Subcutaneous adipose tissue (tissue), 4 donors: ENCODE results near the gene TEX28. TPM values are rescaled to one million over a fixed set of nuclear protein-coding genes. Genes with fewer than 3 reads are reported as not detected.

Experiments used
- total RNA-seq, 4 donors: library from RNA; depleted of rRNA; stranded (reverse); fragments of >200 nt; gene quantifications; one replicate each; pipeline ENCODE4 v1.1.0, GENCODE V29; 2016
- TF ChIP-seq, protein P1 (sequence below): fragments of 450-650 bp; IDR thresholded peaks from one replicate; pipeline ENCODE4 v1.5.1; 2016; ENCODE audit warnings: low read depth, mild to moderate bottlenecking, control low read depth, antibody characterized with exemption, moderate library complexity

TEX28 gene
- total RNA-seq, 4 donors from 2014 or later = not detected

DNA sequence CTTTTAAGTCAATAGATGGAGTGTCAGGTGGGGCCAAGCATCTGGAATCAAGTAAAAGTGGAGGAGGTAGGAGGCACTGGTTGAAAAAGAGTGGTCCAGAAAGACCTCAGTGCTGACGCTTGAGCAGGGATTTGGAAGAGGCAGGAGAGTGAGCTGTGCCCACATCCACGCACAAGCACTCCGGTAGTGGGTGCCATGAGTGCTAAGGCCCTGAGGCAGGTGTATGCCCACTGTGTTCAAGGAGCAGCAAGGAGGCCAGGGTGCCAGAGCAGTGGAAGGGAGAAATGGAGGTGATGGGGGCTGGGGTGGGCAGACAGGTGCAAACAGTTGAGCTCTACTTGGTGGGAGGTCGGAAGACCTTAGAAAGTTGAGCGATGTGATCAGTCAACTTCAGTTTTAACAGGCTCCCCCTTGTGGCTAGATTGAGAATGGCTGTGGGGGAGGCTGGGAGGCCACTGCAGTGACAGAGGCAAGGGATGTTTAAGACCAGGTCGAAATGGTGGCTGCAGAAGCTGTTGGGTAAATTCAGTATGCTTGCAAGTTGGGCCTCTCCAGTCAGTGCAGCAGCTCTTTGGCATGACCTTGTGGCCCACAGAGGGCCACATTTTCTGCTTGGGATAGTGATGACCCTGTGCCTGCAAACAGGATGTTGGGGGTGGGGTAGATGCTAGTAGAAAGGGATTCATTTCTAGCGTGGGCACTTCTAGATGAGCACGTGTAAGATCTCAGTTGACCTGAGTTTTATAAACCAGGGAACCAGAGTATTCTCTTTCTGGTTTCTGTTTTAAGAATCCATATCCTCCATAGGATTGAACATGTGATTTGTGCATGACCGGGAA lies 13.4 kb upstream of the TEX28 start:
- TF ChIP-seq, protein P1, sequence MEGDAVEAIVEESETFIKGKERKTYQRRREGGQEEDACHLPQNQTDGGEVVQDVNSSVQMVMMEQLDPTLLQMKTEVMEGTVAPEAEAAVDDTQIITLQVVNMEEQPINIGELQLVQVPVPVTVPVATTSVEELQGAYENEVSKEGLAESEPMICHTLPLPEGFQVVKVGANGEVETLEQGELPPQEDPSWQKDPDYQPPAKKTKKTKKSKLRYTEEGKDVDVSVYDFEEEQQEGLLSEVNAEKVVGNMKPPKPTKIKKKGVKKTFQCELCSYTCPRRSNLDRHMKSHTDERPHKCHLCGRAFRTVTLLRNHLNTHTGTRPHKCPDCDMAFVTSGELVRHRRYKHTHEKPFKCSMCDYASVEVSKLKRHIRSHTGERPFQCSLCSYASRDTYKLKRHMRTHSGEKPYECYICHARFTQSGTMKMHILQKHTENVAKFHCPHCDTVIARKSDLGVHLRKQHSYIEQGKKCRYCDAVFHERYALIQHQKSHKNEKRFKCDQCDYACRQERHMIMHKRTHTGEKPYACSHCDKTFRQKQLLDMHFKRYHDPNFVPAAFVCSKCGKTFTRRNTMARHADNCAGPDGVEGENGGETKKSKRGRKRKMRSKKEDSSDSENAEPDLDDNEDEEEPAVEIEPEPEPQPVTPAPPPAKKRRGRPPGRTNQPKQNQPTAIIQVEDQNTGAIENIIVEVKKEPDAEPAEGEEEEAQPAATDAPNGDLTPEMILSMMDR = no peak

DNA sequence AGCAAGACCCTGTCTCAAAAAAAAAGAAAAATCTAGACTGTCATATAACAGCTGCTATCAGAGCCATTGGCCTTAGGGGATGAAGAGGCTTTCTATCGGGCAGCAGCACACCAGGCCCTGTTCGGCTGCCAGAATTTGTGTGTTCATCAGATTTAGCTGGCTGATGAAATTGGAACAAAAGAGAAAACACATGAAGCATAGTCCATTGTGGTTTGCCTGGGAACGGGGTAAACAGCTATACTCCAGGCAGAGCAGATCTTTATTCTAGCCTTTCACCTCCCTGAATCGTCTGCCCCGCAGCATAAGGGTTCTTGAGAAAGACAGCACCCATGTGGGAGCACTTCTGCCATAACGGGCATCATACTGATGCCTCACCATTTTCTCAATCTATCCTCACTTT lies 12.3 kb upstream of the TEX28 start:
- TF ChIP-seq, protein P1 = no peak

- TF ChIP-seq, protein P1 = no peak
Measured at GRCh38 chrX:154305541-154306205, 10.7 kb upstream of the TEX28 start.

DNA sequence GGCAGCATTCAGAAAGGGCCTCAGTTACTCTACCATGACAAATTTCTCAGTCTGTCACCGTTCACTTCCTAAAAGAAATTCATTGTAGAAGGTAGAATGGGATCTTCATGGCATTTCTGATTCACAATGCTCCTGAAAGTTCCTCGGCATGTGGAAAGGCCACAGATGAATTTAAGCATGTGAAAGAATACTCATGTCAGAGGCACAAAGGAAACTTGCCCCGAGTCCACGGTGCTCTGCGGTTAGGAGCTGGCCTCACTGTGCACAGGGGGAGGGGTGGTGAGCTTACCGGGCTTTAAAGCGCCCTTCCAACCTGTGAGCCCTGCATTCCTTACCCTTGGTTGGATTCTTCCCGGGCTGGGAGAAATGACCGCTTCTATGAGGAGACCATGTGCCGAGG lies 9.9 kb upstream of the TEX28 start:
- TF ChIP-seq, protein P1 = no peak

- TF ChIP-seq, protein P1 = no peak
Measured at GRCh38 chrX:154303476-154303875, 8.6 kb upstream of the TEX28 start.

- TF ChIP-seq, protein P1 = no peak
Measured at GRCh38 chrX:154300816-154301215, 5.9 kb upstream of the TEX28 start.

DNA sequence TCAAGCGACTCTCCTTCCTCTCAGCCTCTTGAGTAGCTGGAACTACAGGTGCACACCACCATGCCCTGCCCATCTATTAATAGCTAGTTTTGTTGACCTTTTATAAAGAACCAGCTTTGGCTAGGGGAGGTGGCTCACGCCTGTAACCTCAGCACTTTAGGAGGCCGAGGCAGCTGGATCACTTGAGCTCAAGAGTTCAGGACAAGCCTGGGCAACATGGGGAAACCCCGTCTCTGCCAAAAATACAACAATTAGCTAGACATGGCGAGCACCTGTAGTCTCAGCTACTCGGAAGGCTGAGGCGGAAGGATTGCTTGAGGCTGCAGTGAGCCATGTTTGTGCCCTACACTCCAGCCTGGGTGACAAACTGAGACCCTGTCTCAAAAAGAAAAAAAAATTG lies 3.4 kb upstream of the TEX28 start:
- TF ChIP-seq, protein P1 = no peak
